Fibroblast of gingiva (primary cell): Measurements from ENCODE around the gene C18orf32.
"Not testable (repeated sequence)": the region's sequence is repeated elsewhere in the genome, so short reads cannot be mapped to it uniquely, and the experiment has no call there.

Source experiments
- DNase-seq: peaks from one replicate; pipeline ENCODE4 v3.0.0-alpha.2; 2011; ENCODE audit warnings: low read depth

The C18orf32 gene

GRCh38 chr18:49467599-49467998 lies 19.4 kb downstream of the C18orf32 start:
- no peak for DNase-seq

GRCh38 chr18:49467019-49467563 lies 19.9 kb downstream of the C18orf32 start:
- DNase-seq, result no peak

GRCh38 chr18:49464718-49465598 lies 22.1 kb downstream of the C18orf32 start:
- no peak for DNase-seq

GRCh38 chr18:49461602-49461977 lies 25.4 kb downstream of the C18orf32 start:
- no peak for DNase-seq

GRCh38 chr18:49460976-49461601 lies 25.9 kb downstream of the C18orf32 start:
- peak; percentile 70 for DNase-seq

- DNase-seq, result peak; percentile 10
These were observed 27.4 kb downstream of the C18orf32 start for GRCh38 chr18:49459404-49460171.

- DNase-seq, result no peak
These were observed 29.4 kb downstream of the C18orf32 start for GRCh38 chr18:49457616-49458015.

- no peak for DNase-seq
These were observed 30.2 kb downstream of the C18orf32 start for GRCh38 chr18:49456794-49457193.

GRCh38 chr18:49452534-49452933 lies 34.5 kb downstream of the C18orf32 start:
- DNase-seq, result not testable (repeated sequence)

- DNase-seq, result peak; percentile 43
These were observed 39.0 kb downstream of the C18orf32 start for GRCh38 chr18:49447810-49448745.

GRCh38 chr18:49446481-49446880 lies 40.6 kb downstream of the C18orf32 start:
- DNase-seq, result peak; percentile 64

GRCh38 chr18:49444581-49444980 lies 42.5 kb downstream of the C18orf32 start:
- peak; percentile 41 for DNase-seq

- no peak for DNase-seq
These were observed 43.2 kb downstream of the C18orf32 start for GRCh38 chr18:49443837-49444236.

GRCh38 chr18:49441338-49441938 lies 45.6 kb downstream of the C18orf32 start:
- DNase-seq, result no peak

GRCh38 chr18:49435170-49435569 lies 51.9 kb downstream of the C18orf32 start:
- DNase-seq, result peak; percentile 4

GRCh38 chr18:49432602-49433001 lies 54.4 kb downstream of the C18orf32 start:
- no peak for DNase-seq

- DNase-seq, result no peak
These were observed 55.7 kb downstream of the C18orf32 start for GRCh38 chr18:49431165-49431962.
